Adipocyte (in vitro differentiated cells): Measurements from ENCODE around the gene DIP2A.

Experiments used
- DNase-seq: peaks from one replicate; pipeline ENCODE4 v3.0.0-alpha.2; 2015; ENCODE audit warnings: low read depth
- H3K27me3 ChIP-seq: replicated peaks from 2 replicates; pipeline ENCODE4 v1.7.0; 2013; ENCODE audit warnings: mild to moderate bottlenecking, low read length, moderate library complexity; ENCODE audit not compliant: control insufficient read depth, insufficient read depth
- H3K36me3 ChIP-seq: 2 replicates; pipeline ENCODE4 v1.7.0; 2013; ENCODE audit warnings: low read length, mild to moderate bottlenecking, moderate library complexity; ENCODE audit not compliant: control insufficient read depth, insufficient read depth, severe bottlenecking
- H3K4me1 ChIP-seq: 2 replicates; pipeline ENCODE4 v1.7.0; 2013; ENCODE audit warnings: mild to moderate bottlenecking, low read length, moderate library complexity; ENCODE audit not compliant: control insufficient read depth, insufficient read depth
- H3K4me3 ChIP-seq: 2 replicates; pipeline ENCODE4 v1.7.0; 2013; ENCODE audit warnings: mild to moderate bottlenecking, low read length, moderate library complexity
- H3K9ac ChIP-seq: 2 replicates; pipeline ENCODE4 v1.7.0; 2013; ENCODE audit warnings: mild to moderate bottlenecking, low read length, moderate library complexity
- H3K9me3 ChIP-seq: 2 replicates; pipeline ENCODE4 v1.7.0; 2013; ENCODE audit warnings: mild to moderate bottlenecking, low read length, moderate library complexity; ENCODE audit not compliant: control insufficient read depth

Gene DIP2A

GRCh38 chr21:46585191-46585953 lies 126.7 kb downstream of the DIP2A start:
- no peaks in the 10 kb centered on the region for H3K4me1 ChIP-seq
- H3K36me3 ChIP-seq = peaks cover 24% of the 10 kb centered on the region
- no peak for DNase-seq
- peaks cover 73% of the 10 kb centered on the region for H3K9me3 ChIP-seq
- H3K27me3 ChIP-seq = no peaks in the 10 kb centered on the region
- H3K9ac ChIP-seq = no peak overlapping the region
- no peak overlapping the region for H3K4me3 ChIP-seq

GRCh38 chr21:46594276-46594675 lies 135.6 kb downstream of the DIP2A start:
- Histone ChIP-seq H3K9ac (no peak overlapping the region), H3K9me3 (peaks cover 34% of the 10 kb centered on the region), H3K4me1 (peaks cover 7% of the 10 kb centered on the region), H3K27me3 (no peaks in the 10 kb centered on the region), H3K36me3 (no peaks in the 10 kb centered on the region), H3K4me3 (no peak overlapping the region)
- no peak for DNase-seq

- Histone ChIP-seq H3K36me3 (no peaks in the 10 kb centered on the region), H3K9ac (no peak overlapping the region), H3K27me3 (no peaks in the 10 kb centered on the region), H3K4me1 (peaks cover 13% of the 10 kb centered on the region), H3K9me3 (peaks cover 15% of the 10 kb centered on the region), H3K4me3 (no peak overlapping the region)
- DNase-seq = peak; percentile 65
Measured at GRCh38 chr21:46596201-46596600, 137.5 kb downstream of the DIP2A start.

- no peak for DNase-seq
- Histone ChIP-seq H3K36me3 (no peaks in the 10 kb centered on the region), H3K4me1 (peaks cover 13% of the 10 kb centered on the region), H3K9me3 (peaks cover 8% of the 10 kb centered on the region), H3K9ac (no peak overlapping the region), H3K27me3 (no peaks in the 10 kb centered on the region), H3K4me3 (no peak overlapping the region)
Measured at GRCh38 chr21:46597031-46597430, 138.3 kb downstream of the DIP2A start.

GRCh38 chr21:46597896-46598343 lies 139.2 kb downstream of the DIP2A start:
- no peak overlapping the region for H3K9ac ChIP-seq
- H3K4me1 ChIP-seq = peaks cover 13% of the 10 kb centered on the region
- H3K4me3 ChIP-seq = no peak overlapping the region
- DNase-seq = no peak
- peaks cover 4% of the 10 kb centered on the region for H3K9me3 ChIP-seq
- H3K36me3 ChIP-seq = no peaks in the 10 kb centered on the region
- no peaks in the 10 kb centered on the region for H3K27me3 ChIP-seq

- H3K4me1 ChIP-seq = peaks cover 13% of the 10 kb centered on the region
- H3K9me3 ChIP-seq = peaks cover 4% of the 10 kb centered on the region
- peak; percentile 82 for DNase-seq
- no peak overlapping the region for H3K9ac ChIP-seq
- no peak overlapping the region for H3K4me3 ChIP-seq
- no peaks in the 10 kb centered on the region for H3K27me3 ChIP-seq
- no peaks in the 10 kb centered on the region for H3K36me3 ChIP-seq
Measured at GRCh38 chr21:46598581-46599572, 140.2 kb downstream of the DIP2A start.

- Histone ChIP-seq H3K4me1 (peaks cover 14% of the 10 kb centered on the region), H3K36me3 (no peaks in the 10 kb centered on the region), H3K4me3 (no peak overlapping the region), H3K9ac (no peak overlapping the region), H3K9me3 (no peaks in the 10 kb centered on the region), H3K27me3 (no peaks in the 10 kb centered on the region)
- DNase-seq = no peak
Measured at GRCh38 chr21:46600305-46600704, 141.6 kb downstream of the DIP2A start.

GRCh38 chr21:46600978-46601377 lies 142.3 kb downstream of the DIP2A start:
- no peak for DNase-seq
- peaks cover 4% of the 10 kb centered on the region for H3K27me3 ChIP-seq
- H3K36me3 ChIP-seq = no peaks in the 10 kb centered on the region
- H3K9ac ChIP-seq = no peak overlapping the region
- H3K4me3 ChIP-seq = no peak overlapping the region
- H3K9me3 ChIP-seq = no peaks in the 10 kb centered on the region
- peaks cover 18% of the 10 kb centered on the region for H3K4me1 ChIP-seq

- peak; percentile 37 for DNase-seq
- Histone ChIP-seq H3K9ac (no peak overlapping the region), H3K4me1 (peaks cover 18% of the 10 kb centered on the region)
Measured at GRCh38 chr21:46603228-46603627, 144.5 kb downstream of the DIP2A start.

GRCh38 chr21:46604329-46604974 lies 145.8 kb downstream of the DIP2A start:
- Histone ChIP-seq H3K36me3 (no peaks in the 10 kb centered on the region), H3K9me3 (no peaks in the 10 kb centered on the region), H3K4me1 (peaks cover 10% of the 10 kb centered on the region), H3K27me3 (peaks cover 21% of the 10 kb centered on the region), H3K4me3 (peak overlapping the region; percentile 44), H3K9ac (no peak overlapping the region)
- no peak for DNase-seq

More at GRCh38 chr21:46603228-46603627, 144.5 kb downstream of the DIP2A start:
- Histone ChIP-seq H3K9me3 (no peaks in the 10 kb centered on the region), H3K27me3 (peaks cover 11% of the 10 kb centered on the region), H3K4me3 (no peak overlapping the region), H3K36me3 (no peaks in the 10 kb centered on the region)
